Measurements from ENCODE around the gene ISLR. TPM values are rescaled to one million over a fixed set of nuclear protein-coding genes. Genes with fewer than 3 reads are reported as not detected.

Gene ISLR
- total RNA-seq, 1 experiment from 2014 or later: 0.11 TPM

DNA sequence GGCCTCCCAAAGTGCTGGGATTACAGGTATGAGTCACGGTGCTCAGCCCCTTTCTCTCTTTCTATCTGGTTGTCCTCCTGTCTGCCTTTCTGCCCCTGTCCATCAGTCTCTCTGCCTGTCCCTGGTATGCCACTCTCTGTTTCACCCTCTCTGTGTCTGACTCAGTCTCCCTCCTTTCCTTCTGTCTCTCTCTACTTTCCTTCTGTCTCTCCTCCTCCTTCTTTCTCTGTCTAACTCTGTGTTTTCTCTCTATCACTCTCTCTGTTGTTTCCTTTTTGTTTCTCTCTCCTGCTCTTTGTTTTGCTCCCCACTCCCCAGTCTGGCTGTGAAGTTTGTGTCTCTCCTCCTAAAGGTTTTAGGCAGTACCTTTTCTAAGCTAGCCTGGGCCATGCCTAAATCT, 38.1 kb downstream of the ISLR start:
- Mint-ChIP-seq H3K27me3 (ENCODE audit: low read depth) (peaks cover 34% of the 10 kb centered on the region), H3K4me3 (no peak overlapping the region), H3K9me3 (no peaks in the 10 kb centered on the region), H3K27ac (peak overlapping the region in 2 of 3 experiments; percentile 2; a peak in 2 of 7 replicates), H3K36me3 (ENCODE audit: insufficient read depth in 1 of 3, low read depth in 3 of 3) (peaks cover 9 to 20% (median 11%) of the 10 kb centered on the region in 3 experiments; a peak in 6 of 7 replicates), H3K4me1 (peaks cover 74 to 82% of the 10 kb centered on the region in 2 experiments)
- Histone ChIP-seq H3K4me1 (ENCODE audit: insufficient read depth, low read length) (peaks cover 19% of the 10 kb centered on the region; the same call in 1 of the 2 replicates), H2BK20ac (ENCODE audit: low read depth, low read length, poor library complexity, severe bottlenecking) (no peak overlapping the region), H3K9me3 (ENCODE audit: control insufficient read depth, low read depth, low read length) (no peaks in the 10 kb centered on the region), H3K9ac (ENCODE audit: extremely low read depth, insufficient read length, low read length) (no peak overlapping the region), H3K4ac (ENCODE audit: low read depth, low read length) (no peak overlapping the region), H3K18ac (ENCODE audit: insufficient read length, low read depth, low read length) (no peak overlapping the region), H2BK5ac (ENCODE audit: insufficient read length, low read length) (no peak overlapping the region), H3K14ac (ENCODE audit: insufficient read depth, low read length) (no peak overlapping the region), H4K91ac (ENCODE audit: insufficient read length, low read depth, low read length) (no peak overlapping the region), H3K79me2 (ENCODE audit: insufficient read depth, low read length) (no peaks in the 10 kb centered on the region), H3K79me1 (ENCODE audit: insufficient read depth, low read depth, low read length, poor library complexity, severe bottlenecking) (no peaks in the 10 kb centered on the region), H4K20me1 (ENCODE audit: control insufficient read depth, insufficient read depth, insufficient read length) (no peaks in the 10 kb centered on the region), H3K23ac (ENCODE audit: insufficient read length, low read depth, low read length) (no peak overlapping the region), H3K4me2 (ENCODE audit: insufficient read depth, insufficient read length, low read length) (no peak overlapping the region), H2AK5ac (ENCODE audit: insufficient read length, low read length) (no peak overlapping the region), H3K23me2 (ENCODE audit: insufficient read length, low read depth, low read length, poor library complexity, severe bottlenecking) (peaks cover 6% of the 10 kb centered on the region), H3K27me3 (ENCODE audit: insufficient read depth, low read length) (peaks cover 5% of the 10 kb centered on the region; the same call in 1 of the 2 replicates), H4K5ac (ENCODE audit: insufficient read length, low read depth, low read length) (no peak overlapping the region), H3T11ph (ENCODE audit: low read length) (no peak overlapping the region), H2BK15ac (ENCODE audit: low read depth, low read length) (no peak overlapping the region), H2BK12ac (ENCODE audit: insufficient read length, low read depth, low read length) (no peak overlapping the region), H3K56ac (ENCODE audit: insufficient read length, low read depth, low read length) (no peak overlapping the region), H3K27ac (ENCODE audit: insufficient read length, low read depth, low read length) (no peak overlapping the region), H4K8ac (replicated peaks; ENCODE audit: insufficient read length, low read depth, low read length) (no peak overlapping the region), H2AFZ (ENCODE audit: low read length) (no peak overlapping the region), H2BK120ac (ENCODE audit: low read depth, low read length, poor library complexity, severe bottlenecking) (no peak overlapping the region)
- DNase-seq: no peak
- no CpG with 5 or more reads among the region's 1 CpG for WGBS (ENCODE audit: extremely low coverage, insufficient read length, low lambda C conversion rate)
- TF ChIP-seq, protein P1, sequence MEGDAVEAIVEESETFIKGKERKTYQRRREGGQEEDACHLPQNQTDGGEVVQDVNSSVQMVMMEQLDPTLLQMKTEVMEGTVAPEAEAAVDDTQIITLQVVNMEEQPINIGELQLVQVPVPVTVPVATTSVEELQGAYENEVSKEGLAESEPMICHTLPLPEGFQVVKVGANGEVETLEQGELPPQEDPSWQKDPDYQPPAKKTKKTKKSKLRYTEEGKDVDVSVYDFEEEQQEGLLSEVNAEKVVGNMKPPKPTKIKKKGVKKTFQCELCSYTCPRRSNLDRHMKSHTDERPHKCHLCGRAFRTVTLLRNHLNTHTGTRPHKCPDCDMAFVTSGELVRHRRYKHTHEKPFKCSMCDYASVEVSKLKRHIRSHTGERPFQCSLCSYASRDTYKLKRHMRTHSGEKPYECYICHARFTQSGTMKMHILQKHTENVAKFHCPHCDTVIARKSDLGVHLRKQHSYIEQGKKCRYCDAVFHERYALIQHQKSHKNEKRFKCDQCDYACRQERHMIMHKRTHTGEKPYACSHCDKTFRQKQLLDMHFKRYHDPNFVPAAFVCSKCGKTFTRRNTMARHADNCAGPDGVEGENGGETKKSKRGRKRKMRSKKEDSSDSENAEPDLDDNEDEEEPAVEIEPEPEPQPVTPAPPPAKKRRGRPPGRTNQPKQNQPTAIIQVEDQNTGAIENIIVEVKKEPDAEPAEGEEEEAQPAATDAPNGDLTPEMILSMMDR (conservative IDR thresholded peaks at IDR 0.05): no peak

Measured in H9 (cell line).